Cerebellar nuclear complex (tissue), 1 donor: ENCODE results near the gene BRDT.
"Not testable (repeated sequence)": the region's sequence is repeated elsewhere in the genome, so short reads cannot be mapped to it uniquely, and the experiment has no call there.

Experiments used
- DNase-seq, 2 experiments: peaks; one replicate each; lab custom pipeline; 2025; lab: John Stamatoyannopoulos, UW

Gene BRDT

DNA sequence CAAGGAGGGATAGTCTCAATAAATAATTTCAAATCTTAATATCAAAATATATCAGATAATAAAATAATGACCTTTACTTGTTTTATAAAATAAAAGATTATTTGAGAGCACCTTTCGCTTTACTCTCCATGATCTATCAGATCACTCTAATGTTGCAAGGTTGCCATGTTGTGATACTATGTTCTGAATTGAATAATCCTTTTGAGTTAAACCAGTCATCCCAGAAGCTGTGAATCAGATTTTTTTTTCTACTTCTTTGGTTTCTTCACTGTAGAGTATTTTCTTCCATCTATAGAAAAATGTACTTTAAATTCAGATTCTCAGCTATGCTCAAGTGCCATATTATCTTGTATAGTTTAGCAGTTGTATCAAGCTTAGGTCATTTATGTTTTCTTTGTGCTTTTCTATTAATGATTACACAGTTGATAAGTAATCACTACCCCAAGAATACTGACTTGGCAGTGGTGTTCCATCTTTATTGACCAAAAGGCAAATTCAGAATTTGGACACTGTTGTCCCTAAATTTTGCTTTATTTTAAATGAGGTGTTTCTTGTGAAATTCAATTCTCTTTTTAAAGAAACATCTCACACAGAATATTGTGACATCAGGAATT is 32.9 kb downstream of the BRDT start:
- DNase-seq: no peak

- DNase-seq: no peak
Observed at GRCh38 chr1:91993256-91993655, 44.1 kb downstream of the BRDT start.

DNA sequence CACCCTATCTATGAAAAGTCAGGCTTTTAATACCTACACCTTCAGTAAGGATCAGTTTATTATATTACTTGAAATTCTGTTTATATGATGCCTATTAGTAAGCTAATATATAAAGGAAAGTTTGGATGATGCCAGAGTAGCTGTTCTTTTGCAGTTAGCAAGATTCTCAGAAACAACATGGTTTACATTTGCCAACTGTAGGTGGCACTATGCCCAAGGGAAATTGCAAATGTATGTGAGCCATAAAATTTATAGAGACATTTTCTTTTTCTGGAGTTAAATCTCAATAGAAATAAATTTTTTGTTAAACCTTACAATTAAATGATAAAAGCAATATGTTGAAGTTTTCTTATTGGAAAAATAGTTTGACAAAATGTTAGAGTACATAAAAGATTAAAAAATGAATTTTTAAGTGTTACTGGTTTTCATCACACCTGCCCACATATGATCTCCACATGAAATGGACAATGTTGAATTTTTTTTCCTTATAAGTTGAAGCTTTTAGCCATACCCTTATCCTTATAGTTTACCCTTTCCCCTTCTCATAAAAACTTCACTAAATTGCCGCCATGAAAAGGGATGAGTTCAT is 48.5 kb downstream of the BRDT start:
- no peak for DNase-seq

- DNase-seq: no peak
Observed at GRCh38 chr1:92004129-92004528, 54.9 kb downstream of the BRDT start.

GRCh38 chr1:92013923-92014322 is 64.7 kb downstream of the BRDT start:
- no peak for DNase-seq

DNA sequence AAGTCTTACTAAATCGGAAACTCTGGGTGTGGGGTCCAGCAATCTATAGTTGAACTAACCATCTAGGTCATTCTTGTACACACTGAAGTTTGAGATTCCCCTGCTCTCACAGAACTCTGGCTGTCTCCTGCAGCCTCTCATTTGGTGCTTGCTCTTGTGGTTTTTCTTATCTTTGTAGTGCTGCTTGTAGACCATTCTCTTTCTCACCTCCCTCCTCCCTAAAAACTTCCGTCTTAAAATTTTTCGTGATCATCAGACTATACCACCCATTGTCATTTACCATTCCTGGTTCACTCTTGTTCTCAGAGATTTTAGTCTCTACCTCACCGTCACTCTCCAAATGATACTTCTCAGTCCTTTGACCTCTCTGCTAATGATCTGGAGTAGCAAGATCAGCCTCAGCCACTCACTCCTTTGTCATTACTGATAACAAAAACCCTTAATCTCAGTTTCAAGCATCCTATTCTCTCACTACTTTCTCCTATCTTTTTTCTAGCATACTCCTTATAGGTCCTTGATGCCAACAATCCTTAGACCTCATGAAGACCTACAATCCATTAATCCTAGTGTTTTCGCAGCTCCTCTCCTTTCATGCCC is 67.6 kb downstream of the BRDT start:
- no peak for DNase-seq

DNA sequence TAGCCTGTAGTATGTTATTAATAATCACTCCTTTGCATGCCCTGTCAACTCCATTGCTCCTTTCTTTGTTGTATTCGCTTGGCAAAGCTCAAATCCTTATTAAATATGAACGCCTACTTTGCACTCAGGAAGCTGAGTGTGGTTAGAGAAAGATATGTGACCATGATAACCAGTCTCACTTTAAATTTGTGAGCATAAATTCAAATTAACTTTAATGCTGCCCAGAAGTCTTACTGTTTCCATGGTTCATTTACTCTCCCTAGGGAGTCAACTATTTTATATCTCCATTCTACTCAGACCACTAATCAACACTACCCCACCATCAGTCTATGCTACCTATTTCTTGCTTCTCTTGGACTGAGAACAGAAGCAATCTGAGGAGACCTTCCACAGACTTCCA is 68.5 kb downstream of the BRDT start:
- DNase-seq: no peak

- DNase-seq: not testable (repeated sequence)
Observed at GRCh38 chr1:92026042-92026441, 76.8 kb downstream of the BRDT start.

DNA sequence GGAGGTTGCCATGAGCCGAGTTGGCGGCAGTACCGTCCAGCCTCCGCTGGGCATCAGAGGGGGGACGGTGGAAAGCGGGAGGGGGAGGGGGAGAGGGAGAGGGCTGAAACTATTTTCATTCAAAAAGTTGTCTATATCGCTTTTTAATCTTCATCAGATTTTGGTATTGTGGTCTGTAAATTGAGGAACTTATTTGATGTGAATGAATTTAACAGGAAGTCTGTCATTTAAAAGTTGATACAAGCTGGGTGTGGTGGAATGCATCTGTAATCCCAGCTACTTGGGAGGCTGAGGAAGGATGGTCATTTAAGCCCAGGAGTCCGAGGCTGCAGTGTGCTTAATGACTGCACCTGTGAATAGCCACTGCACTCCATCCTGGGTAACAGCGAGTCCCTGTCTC is 77.6 kb downstream of the BRDT start:
- DNase-seq: no peak

- no peak for DNase-seq
Observed at GRCh38 chr1:92029241-92029922, 80.2 kb downstream of the BRDT start.

GRCh38 chr1:92030656-92031107 is 81.5 kb downstream of the BRDT start:
- no peak for DNase-seq

- no peak for DNase-seq
Observed at GRCh38 chr1:92031281-92032110, 82.3 kb downstream of the BRDT start.

DNA sequence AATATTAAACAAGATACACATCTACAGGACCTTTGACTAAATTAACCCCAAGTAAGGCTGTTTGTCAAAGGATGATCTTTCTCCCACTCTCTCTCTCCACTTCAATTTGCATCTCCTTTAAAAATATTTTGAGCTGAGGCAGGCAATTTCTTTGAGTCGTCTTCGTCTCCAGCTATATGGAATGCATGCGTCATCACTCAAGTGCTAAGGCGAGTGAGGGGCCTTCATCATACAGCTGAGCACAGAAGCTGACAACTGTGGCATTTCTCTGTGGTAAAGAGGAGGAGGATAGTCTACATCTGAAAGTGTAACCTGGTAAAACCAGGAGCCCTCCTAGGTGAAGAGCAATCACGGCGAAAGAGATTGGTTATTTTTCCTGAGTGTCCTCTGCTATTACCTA is 88.2 kb downstream of the BRDT start:
- DNase-seq: no peak

GRCh38 chr1:92038695-92039346 is 89.6 kb downstream of the BRDT start:
- DNase-seq: no peak

GRCh38 chr1:92040971-92041370 is 91.8 kb downstream of the BRDT start:
- no peak for DNase-seq

GRCh38 chr1:92043621-92044020 is 94.4 kb downstream of the BRDT start:
- DNase-seq: no peak

GRCh38 chr1:92045766-92046495 is 96.7 kb downstream of the BRDT start:
- DNase-seq: no peak

DNA sequence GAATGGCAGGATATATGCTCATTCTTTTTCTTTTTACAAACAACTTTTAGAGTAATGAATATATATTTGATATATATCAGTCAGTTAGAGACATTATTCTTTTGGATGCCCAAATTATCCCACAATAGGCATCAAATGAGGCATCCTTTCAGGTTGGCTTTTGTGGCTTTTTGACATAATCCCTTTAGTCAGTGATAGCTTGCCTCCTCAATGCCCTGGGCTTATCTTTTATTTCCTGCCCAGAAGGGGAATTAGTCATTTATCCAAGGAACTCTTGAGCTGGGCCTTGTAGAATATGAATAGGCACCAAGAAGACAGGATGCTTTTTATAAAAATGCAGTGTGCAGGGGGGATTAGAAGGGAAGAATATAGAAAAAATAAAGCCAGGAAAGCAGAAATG is 102.7 kb downstream of the BRDT start:
- DNase-seq: no peak
